CD14-positive monocyte (primary cell): ENCODE measurements around the gene VAMP2. TPM values are rescaled to one million over a fixed set of nuclear protein-coding genes. Genes with fewer than 3 reads are reported as not detected.

Experiments used
- DNase-seq, 3 donors: peaks; one replicate each; pipeline ENCODE4 v3.0.0-alpha.2; 2011 to 2022
- H2AFZ ChIP-seq: 2 replicates; pipeline ENCODE4 v1.6.0; 2012; ENCODE audit warnings: mild to moderate bottlenecking, low read depth, low read length, inconsistent platforms; ENCODE audit not compliant: insufficient read depth, poor library complexity, severe bottlenecking
- H3K27ac ChIP-seq, 2 donors: 1 replicate in 1 of 2; 2 replicates in 1 of 2; pipeline ENCODE4 v1.5.1; 2012 to 2013; ENCODE audit warnings: low read length in 2 of 2, control low read depth in 1 of 2, inconsistent platforms in 1 of 2, low read depth in 1 of 2, mild to moderate bottlenecking in 1 of 2
- H3K27me3 ChIP-seq, 2 donors: one replicate each; pipeline versions ENCODE4 v1.6.0 to v1.6.1; 2011 to 2013; ENCODE audit warnings: low read length in 2 of 2; ENCODE audit not compliant: control insufficient read depth in 2 of 2, insufficient read depth in 2 of 2
- H3K36me3 ChIP-seq, 2 donors: replicated peaks in 1 of 2; 1 replicate in 1 of 2; 2 replicates in 1 of 2; pipeline versions ENCODE4 v1.5.1 to v1.6.1; 2012 to 2013; ENCODE audit warnings: low read length in 2 of 2, control low read depth in 1 of 2, inconsistent platforms in 1 of 2, mild to moderate bottlenecking in 1 of 2; ENCODE audit not compliant: insufficient read depth in 2 of 2, control insufficient read depth in 1 of 2
- H3K4me1 ChIP-seq, 2 donors: 1 replicate in 1 of 2; 2 replicates in 1 of 2; pipeline versions ENCODE4 v1.5.1 to v1.6.1; 2012 to 2013; ENCODE audit warnings: low read length in 2 of 2, control low read depth in 1 of 2, inconsistent platforms in 1 of 2, mild to moderate bottlenecking in 1 of 2, moderate library complexity in 1 of 2; ENCODE audit not compliant: insufficient read depth in 2 of 2, control insufficient read depth in 1 of 2
- H3K4me2 ChIP-seq: replicated peaks from 2 replicates; pipeline ENCODE3; 2012; ENCODE audit warnings: low read length, moderate library complexity, mild to moderate bottlenecking; ENCODE audit not compliant: poor library complexity, severe bottlenecking; ENCODE audit errors: extremely low read depth
- H3K4me3 ChIP-seq, 3 experiments: fragments of 200-600 bp in 1 of 3; sonication (generic) in 1 of 3; replicated peaks in 1 of 3; 1 replicate in 2 of 3; 2 replicates in 1 of 3; pipeline ENCODE4 v1.5.1; 2011 to 2013; ENCODE audit warnings: low read length in 3 of 3, mild to moderate bottlenecking in 3 of 3, control low read depth in 2 of 3, low read depth in 2 of 3, inconsistent platforms in 1 of 3, moderate library complexity in 1 of 3
- H3K79me2 ChIP-seq: 2 replicates; pipeline ENCODE4 v1.6.0; 2012; ENCODE audit warnings: mild to moderate bottlenecking, control low read depth, inconsistent platforms, low read length, moderate library complexity; ENCODE audit not compliant: insufficient read depth
- H3K9ac ChIP-seq: 2 replicates; pipeline ENCODE4 v1.6.0; 2017; ENCODE audit warnings: low read length, mild to moderate bottlenecking; ENCODE audit not compliant: insufficient read depth, poor library complexity, severe bottlenecking
- H3K9me3 ChIP-seq, 2 donors: replicated peaks in 1 of 2; 1 replicate in 1 of 2; 2 replicates in 1 of 2; pipeline versions ENCODE4 v1.5.1 to v1.6.1; 2012 to 2013; ENCODE audit warnings: low read length in 2 of 2, control low read depth in 1 of 2; ENCODE audit not compliant: control insufficient read depth in 1 of 2, insufficient read depth in 1 of 2
- H4K20me1 ChIP-seq: 2 replicates; pipeline ENCODE4 v1.6.0; 2012; ENCODE audit warnings: mild to moderate bottlenecking, low read length, control low read depth, moderate library complexity; ENCODE audit not compliant: insufficient read depth
- H3K27ac Mint-ChIP-seq, 7 donors: one replicate each; pipeline ENCODE4 v1.8.0; 2020; ENCODE audit warnings: mild to moderate bottlenecking in 7 of 7, mixed read lengths in 7 of 7, moderate library complexity in 6 of 7, inconsistent platforms in 2 of 7
- H3K27me3 Mint-ChIP-seq, 3 donors: one replicate each; pipeline ENCODE4 v1.8.0; 2021 to 2022; ENCODE audit warnings: low read depth in 3 of 3, mild to moderate bottlenecking in 3 of 3, mixed read lengths in 3 of 3, moderate library complexity in 3 of 3, inconsistent platforms in 1 of 3
- H3K36me3 Mint-ChIP-seq, 2 donors: one replicate each; pipeline ENCODE4 v1.8.0; 2020; ENCODE audit warnings: mixed read lengths in 2 of 2, inconsistent platforms in 1 of 2, mild to moderate bottlenecking in 1 of 2
- H3K4me1 Mint-ChIP-seq: one replicate; pipeline ENCODE4 v1.8.0; 2020; ENCODE audit warnings: mild to moderate bottlenecking, mixed read lengths
- H3K4me3 Mint-ChIP-seq, 2 donors: one replicate each; pipeline ENCODE4 v1.8.0; 2020; ENCODE audit warnings: mild to moderate bottlenecking in 2 of 2, mixed read lengths in 2 of 2, moderate library complexity in 1 of 2
- H3K9me3 Mint-ChIP-seq, 7 donors: one replicate each; pipeline ENCODE4 v1.8.0; 2020 to 2022; ENCODE audit warnings: mixed read lengths in 7 of 7, mild to moderate bottlenecking in 6 of 7, moderate library complexity in 6 of 7, inconsistent platforms in 2 of 7
- WGBS: methylation state at CpG from one replicate; pipeline ENCODE4 v1.1.5; 2013; ENCODE audit warnings: missing lambda C conversion rate; ENCODE audit not compliant: insufficient coverage; 5-methylcytosine and 5-hydroxymethylcytosine counted together
- intact Hi-C, 2 donors: fragments of 100-400 bp; cut with micrococcal nuclease; formaldehyde crosslinking; loops; one replicate each; pipeline versions ENCODE4 v1.15.0 to v1.15.1; 2023
- polyA plus RNA-seq, 3 donors: library from polyadenylated mRNA; depleted of rRNA in 1 of 3; unstranded in 2 of 3; stranded (reverse) in 1 of 3; fragments of 300-500 nt in 2 of 3; fragments of >200 nt in 1 of 3; fragmentation: Illumina TruSeq in 2 of 3; gene quantifications; 1 replicate in 2 of 3; 2 replicates in 1 of 3; pipeline ENCODE4 v1.2.3, GENCODE V29; 2012 to 2021
- TF ChIP-seq, protein P1 (sequence below): fragments of 200-600 bp; IDR thresholded peaks from one replicate; pipeline ENCODE4 v1.8.0; 2022; ENCODE audit warnings: antibody characterized with exemption, mild to moderate bottlenecking

Gene VAMP2
- polyA plus RNA-seq, 3 donors, result 10.2 to 139 (median 14.5) TPM

DNA sequence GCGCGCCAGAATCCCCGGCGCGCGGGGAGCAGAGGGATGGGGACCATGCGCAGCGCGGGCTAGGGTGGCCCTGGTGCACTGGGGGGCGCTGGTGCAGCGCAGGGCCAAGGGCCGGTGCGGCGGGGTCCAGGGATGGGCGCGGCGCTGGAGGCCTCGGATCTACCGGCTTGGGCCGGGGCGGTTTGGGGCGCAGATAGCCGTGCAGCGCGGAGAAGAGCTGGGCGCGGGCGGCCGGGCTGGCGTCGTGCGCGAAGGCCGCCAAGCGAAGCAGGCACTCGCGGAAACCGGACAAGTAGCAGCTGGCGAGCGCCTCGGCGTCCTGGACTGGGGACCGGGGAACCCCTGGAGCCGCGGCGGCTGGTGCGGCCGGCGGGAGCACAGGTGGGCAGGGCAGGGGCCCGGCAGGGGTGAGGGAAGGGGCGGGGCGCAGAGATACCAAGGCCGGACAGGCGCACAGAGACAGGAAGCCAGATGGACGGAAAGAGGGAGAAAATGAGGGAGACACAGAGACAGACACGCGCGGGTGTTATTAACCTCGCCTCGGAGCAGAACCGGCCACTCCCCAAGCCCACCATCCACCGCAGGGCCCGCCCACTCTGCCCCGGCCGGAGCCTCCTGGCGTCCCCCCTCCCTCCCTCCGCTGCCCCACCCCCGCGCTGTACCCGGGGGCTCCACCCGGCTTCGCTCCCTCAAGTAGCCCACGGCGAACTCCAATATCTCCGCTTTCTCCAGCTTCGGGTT, 40.9 kb downstream of the VAMP2 start:
- H3K36me3 Mint-ChIP-seq, result peaks cover 19 to 29% of the 10 kb centered on the region in 2 donors
- H3K4me3 ChIP-seq, result peak overlapping the region; percentile 6 to 77 (median 12)
- H4K20me1 ChIP-seq, result peaks cover 25% of the 10 kb centered on the region
- intact Hi-C loops, result loop anchor here (5.0 kb wide), 2 partner anchors 35 to 65 kb away; no protein-coding TSS in a partner anchor
- peaks cover 0 to 21% of the 10 kb centered on the region in 2 donors for H3K9me3 ChIP-seq
- peaks cover 85% of the 10 kb centered on the region for H3K4me1 Mint-ChIP-seq
- H3K4me3 Mint-ChIP-seq, result peak overlapping the region; percentile 81 to 97
- TF ChIP-seq, protein P1, sequence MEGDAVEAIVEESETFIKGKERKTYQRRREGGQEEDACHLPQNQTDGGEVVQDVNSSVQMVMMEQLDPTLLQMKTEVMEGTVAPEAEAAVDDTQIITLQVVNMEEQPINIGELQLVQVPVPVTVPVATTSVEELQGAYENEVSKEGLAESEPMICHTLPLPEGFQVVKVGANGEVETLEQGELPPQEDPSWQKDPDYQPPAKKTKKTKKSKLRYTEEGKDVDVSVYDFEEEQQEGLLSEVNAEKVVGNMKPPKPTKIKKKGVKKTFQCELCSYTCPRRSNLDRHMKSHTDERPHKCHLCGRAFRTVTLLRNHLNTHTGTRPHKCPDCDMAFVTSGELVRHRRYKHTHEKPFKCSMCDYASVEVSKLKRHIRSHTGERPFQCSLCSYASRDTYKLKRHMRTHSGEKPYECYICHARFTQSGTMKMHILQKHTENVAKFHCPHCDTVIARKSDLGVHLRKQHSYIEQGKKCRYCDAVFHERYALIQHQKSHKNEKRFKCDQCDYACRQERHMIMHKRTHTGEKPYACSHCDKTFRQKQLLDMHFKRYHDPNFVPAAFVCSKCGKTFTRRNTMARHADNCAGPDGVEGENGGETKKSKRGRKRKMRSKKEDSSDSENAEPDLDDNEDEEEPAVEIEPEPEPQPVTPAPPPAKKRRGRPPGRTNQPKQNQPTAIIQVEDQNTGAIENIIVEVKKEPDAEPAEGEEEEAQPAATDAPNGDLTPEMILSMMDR, result peak; percentile 39
- H3K9me3 Mint-ChIP-seq, result peaks cover 0 to 50% (median 31%) of the 10 kb centered on the region in 7 donors
- peaks cover 77 to 89% (median 89%) of the 10 kb centered on the region in 3 donors for H3K27me3 Mint-ChIP-seq
- DNase-seq, result peak in 1 of 3 donors; percentile 43
- no peak overlapping the region for H3K27ac ChIP-seq
- H3K27ac Mint-ChIP-seq, result no peak overlapping the region
- H3K27me3 ChIP-seq, result peaks cover 47 to 77% of the 10 kb centered on the region in 2 donors
- H3K4me2 ChIP-seq, result peak overlapping the region; percentile 98
- under 1% methylated on average over 61 of the region's 76 CpGs for WGBS
- peak overlapping the region; percentile 38 for H3K9ac ChIP-seq
- H3K36me3 ChIP-seq, result no peaks in the 10 kb centered on the region
- H3K4me1 ChIP-seq, result peaks cover 82 to 98% of the 10 kb centered on the region in 2 donors
- H3K79me2 ChIP-seq, result no peaks in the 10 kb centered on the region
- H2AFZ ChIP-seq, result peak overlapping the region; percentile 51

DNA sequence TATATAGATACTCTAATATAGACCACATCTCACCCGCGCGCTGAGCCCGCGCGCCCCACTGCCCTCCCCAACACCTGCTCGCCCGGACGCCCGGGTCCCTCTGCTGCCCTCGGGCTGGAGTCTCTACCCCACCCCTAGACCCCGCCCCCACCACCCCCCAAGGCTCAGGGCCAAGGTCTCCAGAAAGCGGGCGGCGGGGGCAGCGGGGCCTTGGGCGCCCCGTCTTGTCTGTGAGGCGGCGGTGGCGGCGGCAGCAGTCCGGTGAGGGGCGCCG, 41.4 kb downstream of the VAMP2 start:
- peaks cover 84% of the 10 kb centered on the region for H3K4me1 Mint-ChIP-seq
- peaks cover 79 to 91% (median 91%) of the 10 kb centered on the region in 3 donors for H3K27me3 Mint-ChIP-seq
- H3K4me3 ChIP-seq, result peak overlapping the region in 2 of 3 experiments; percentile 12 to 77
- intact Hi-C loops, result loop anchor here (5.0 kb wide), 2 partner anchors 36 to 66 kb away; no protein-coding TSS in a partner anchor
- no peak overlapping the region for H2AFZ ChIP-seq
- no peak for DNase-seq
- 0% methylated on average over 18 of the region's 25 CpGs for WGBS
- no peaks in the 10 kb centered on the region for H3K79me2 ChIP-seq
- peaks cover 49 to 78% of the 10 kb centered on the region in 2 donors for H3K27me3 ChIP-seq
- H3K4me3 Mint-ChIP-seq, result peak overlapping the region; percentile 81 to 97
- H4K20me1 ChIP-seq, result peaks cover 25% of the 10 kb centered on the region
- H3K9ac ChIP-seq, result no peak overlapping the region
- TF ChIP-seq, protein P1, result no peak
- H3K27ac Mint-ChIP-seq, result no peak overlapping the region
- peaks cover 0 to 21% of the 10 kb centered on the region in 2 donors for H3K9me3 ChIP-seq
- H3K9me3 Mint-ChIP-seq, result peaks cover 0 to 51% (median 31%) of the 10 kb centered on the region in 7 donors
- H3K4me1 ChIP-seq, result peaks cover 79 to 93% of the 10 kb centered on the region in 2 donors
- H3K27ac ChIP-seq, result no peak overlapping the region
- H3K4me2 ChIP-seq, result peak overlapping the region; percentile 98
- no peaks in the 10 kb centered on the region for H3K36me3 ChIP-seq
- peaks cover 19 to 25% of the 10 kb centered on the region in 2 donors for H3K36me3 Mint-ChIP-seq
